ENCODE results near the gene PHF14. TPM values are rescaled to one million over a fixed set of nuclear protein-coding genes. Genes with fewer than 3 reads are reported as not detected.
A peak's percentile ranks its signal among the peaks of the same experiment; 100 is the strongest.
"Not testable (repeated sequence)": the region's sequence is repeated elsewhere in the genome, so short reads cannot be mapped to it uniquely, and the experiment has no call there.

Gene PHF14
- total RNA-seq, 2 experiments from 2014 or later: 26.9 to 29.1 TPM

GRCh38 chr7:10952588-10952987, 21.1 kb upstream of the PHF14 start:
- no peaks in the 10 kb centered on the region for H3K4me1 Mint-ChIP-seq
- no peaks in the 10 kb centered on the region for H3K36me3 Mint-ChIP-seq (ENCODE audit: low read depth)
- DNase-seq: no peak
- no peak overlapping the region for H3K4me3 Mint-ChIP-seq
- peaks cover 2% of the 10 kb centered on the region for H3K9me3 Mint-ChIP-seq
- ChIA-PET CTCF (no interaction called here), POLR2A (no interaction called here)
- peaks cover 7% of the 10 kb centered on the region for H3K27me3 Mint-ChIP-seq
- H3K27ac Mint-ChIP-seq: no peak overlapping the region

- H3K27ac Mint-ChIP-seq; H3K27me3 Mint-ChIP-seq; CTCF ChIA-PET; DNase-seq; H3K4me1 Mint-ChIP-seq; H3K9me3 Mint-ChIP-seq; POLR2A ChIA-PET; H3K4me3 Mint-ChIP-seq; H3K36me3 Mint-ChIP-seq (ENCODE audit: low read depth): not testable (repeated sequence)
Measured at GRCh38 chr7:10953078-10953750, 20.5 kb upstream of the PHF14 start.

DNA sequence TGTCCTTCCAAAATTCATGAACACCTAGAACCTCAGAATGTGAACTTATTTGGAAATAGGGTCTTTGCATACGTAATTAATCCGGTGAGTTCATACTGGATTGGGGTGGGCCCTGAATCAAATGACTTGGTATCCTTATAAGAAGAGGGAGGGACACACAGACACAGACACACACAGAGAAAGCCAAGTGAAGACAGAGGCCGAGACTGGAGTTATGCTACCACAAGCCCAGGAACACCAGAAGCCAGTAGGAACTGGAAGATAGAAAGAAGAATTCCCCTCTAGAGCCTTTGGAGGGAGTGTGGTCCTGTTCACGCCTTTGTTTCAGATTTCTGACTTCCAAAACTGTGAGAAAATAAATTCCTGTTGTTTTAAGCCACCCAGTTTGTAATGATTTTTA, 17.1 kb upstream of the PHF14 start:
- ChIA-PET CTCF (no interaction called here), POLR2A (no interaction called here)
- Mint-ChIP-seq H3K27me3 (peaks cover 11% of the 10 kb centered on the region), H3K27ac (no peak overlapping the region), H3K4me3 (no peak overlapping the region), H3K4me1 (no peaks in the 10 kb centered on the region), H3K9me3 (peaks cover 3% of the 10 kb centered on the region), H3K36me3 (ENCODE audit: low read depth) (no peaks in the 10 kb centered on the region)
- no peak for DNase-seq

- H3K36me3 Mint-ChIP-seq (ENCODE audit: low read depth); H3K27ac Mint-ChIP-seq; POLR2A ChIA-PET; H3K4me1 Mint-ChIP-seq; CTCF ChIA-PET; H3K9me3 Mint-ChIP-seq; H3K4me3 Mint-ChIP-seq; DNase-seq: not testable (repeated sequence)
- H3K27me3 Mint-ChIP-seq: peaks cover 26% of the 10 kb centered on the region
Measured at GRCh38 chr7:10960242-10960641, 13.4 kb upstream of the PHF14 start.

DNA sequence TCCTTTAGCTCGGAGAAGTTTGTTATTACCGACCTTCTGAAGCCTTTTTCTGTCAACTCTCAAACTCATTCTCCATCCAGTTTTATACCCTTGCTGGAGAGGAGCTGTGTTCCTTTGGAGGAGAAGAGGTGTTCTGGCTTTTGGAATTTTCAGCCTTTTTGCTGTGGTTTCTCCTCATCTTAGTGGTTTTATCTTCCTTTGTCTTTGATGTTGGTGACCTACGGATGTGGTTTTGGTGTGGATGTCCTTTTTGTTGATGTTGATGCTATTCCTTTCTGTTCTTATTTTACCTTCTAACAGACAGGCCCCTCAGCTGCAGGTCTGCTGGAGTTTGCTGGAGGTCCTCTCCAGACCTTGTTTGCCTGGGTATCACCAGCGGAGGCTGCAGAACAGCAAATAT, 8.7 kb upstream of the PHF14 start:
- H3K4me1 Mint-ChIP-seq; H3K36me3 Mint-ChIP-seq (ENCODE audit: low read depth); H3K4me3 Mint-ChIP-seq; H3K27ac Mint-ChIP-seq; DNase-seq; H3K9me3 Mint-ChIP-seq; POLR2A ChIA-PET: not testable (repeated sequence)
- CTCF ChIA-PET: interaction anchor here (1.0 kb wide), 1 partner anchor 247 kb away, joined by 3 read pairs; no protein-coding TSS in a partner anchor
- H3K27me3 Mint-ChIP-seq: peaks cover 23% of the 10 kb centered on the region

DNA sequence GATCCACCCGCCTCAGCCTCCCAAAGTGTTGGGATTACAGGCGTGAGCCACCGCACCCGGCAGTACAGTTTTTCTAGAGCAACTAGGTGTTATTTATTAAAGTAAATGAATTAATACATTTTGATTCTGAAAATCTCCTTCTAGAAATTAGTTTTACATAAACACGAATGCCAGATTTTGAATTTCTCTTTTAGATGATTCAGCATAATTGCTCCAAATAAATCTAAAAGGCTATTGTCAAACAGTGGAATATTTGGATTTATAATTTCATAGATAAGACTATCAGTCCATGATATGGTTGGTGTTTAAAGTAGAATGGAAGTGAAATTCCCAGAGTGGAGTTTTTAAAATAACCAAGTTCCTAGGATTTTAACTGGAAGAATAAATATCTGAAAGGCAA, 1.5 kb upstream of the PHF14 start:
- Mint-ChIP-seq H3K27me3 (peaks cover 6% of the 10 kb centered on the region), H3K9me3 (no peaks in the 10 kb centered on the region), H3K4me3 (no peak overlapping the region), H3K4me1 (peaks cover 42% of the 10 kb centered on the region), H3K36me3 (ENCODE audit: low read depth) (peaks cover 25% of the 10 kb centered on the region), H3K27ac (no peak overlapping the region)
- ChIA-PET POLR2A (no interaction called here), CTCF (no interaction called here)
- DNase-seq: no peak

- no peaks in the 10 kb centered on the region for H3K27me3 Mint-ChIP-seq
- peaks cover 34% of the 10 kb centered on the region for H3K36me3 Mint-ChIP-seq (ENCODE audit: low read depth)
- H3K27ac Mint-ChIP-seq: peak overlapping the region; percentile 83
- CTCF ChIA-PET: interaction anchor here (2.0 kb wide), 1 partner anchor 34 kb away, joined by 7 read pairs; a partner anchor contains a TSS
- DNase-seq: peak; percentile 27
- H3K9me3 Mint-ChIP-seq: no peaks in the 10 kb centered on the region
- POLR2A ChIA-PET: interaction anchor here (0.7 to 5.4 kb wide), 5 partner anchors 11 to 64 kb away, joined by 3 to 74 read pairs (median 4); a partner anchor contains a TSS
- H3K4me3 Mint-ChIP-seq: peak overlapping the region; percentile 85
- peaks cover 47% of the 10 kb centered on the region for H3K4me1 Mint-ChIP-seq
Measured at GRCh38 chr7:10973942-10974911, 555 bp downstream of the PHF14 start.

DNA sequence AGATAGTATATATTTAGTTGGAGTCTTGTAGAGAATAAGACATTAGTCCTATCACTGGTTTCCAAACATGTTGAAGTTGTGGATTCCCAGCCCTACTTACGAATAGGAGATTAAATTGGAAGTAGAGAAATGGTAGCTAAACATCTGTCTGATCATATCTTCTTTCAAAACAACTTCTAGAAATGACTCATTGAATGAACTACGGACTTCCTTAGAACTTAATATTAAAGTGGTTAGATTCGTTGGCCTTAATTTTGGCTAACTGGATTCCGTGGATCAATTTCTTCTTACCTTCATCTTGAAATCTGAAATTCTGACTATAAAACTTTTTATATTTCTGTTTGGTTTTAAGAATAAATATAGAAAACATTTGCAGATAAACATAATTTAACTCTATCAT, 3.4 kb downstream of the PHF14 start:
- H3K27me3 Mint-ChIP-seq: no peaks in the 10 kb centered on the region
- no peak overlapping the region for H3K27ac Mint-ChIP-seq
- H3K4me1 Mint-ChIP-seq: peaks cover 49% of the 10 kb centered on the region
- no peak for DNase-seq
- no peaks in the 10 kb centered on the region for H3K9me3 Mint-ChIP-seq
- H3K4me3 Mint-ChIP-seq: no peak overlapping the region
- ChIA-PET POLR2A (interaction anchor here (0.7 to 5.4 kb wide), 2 partner anchors 29 to 38 kb away, joined by 3 to 74 read pairs; a partner anchor contains a TSS), CTCF (interaction anchor here (0.6 to 1.4 kb wide), 3 partner anchors 37 to 1108 kb away, joined by 3 to 5 read pairs (median 4); a partner anchor contains a TSS)
- H3K36me3 Mint-ChIP-seq (ENCODE audit: low read depth): peaks cover 45% of the 10 kb centered on the region

DNA sequence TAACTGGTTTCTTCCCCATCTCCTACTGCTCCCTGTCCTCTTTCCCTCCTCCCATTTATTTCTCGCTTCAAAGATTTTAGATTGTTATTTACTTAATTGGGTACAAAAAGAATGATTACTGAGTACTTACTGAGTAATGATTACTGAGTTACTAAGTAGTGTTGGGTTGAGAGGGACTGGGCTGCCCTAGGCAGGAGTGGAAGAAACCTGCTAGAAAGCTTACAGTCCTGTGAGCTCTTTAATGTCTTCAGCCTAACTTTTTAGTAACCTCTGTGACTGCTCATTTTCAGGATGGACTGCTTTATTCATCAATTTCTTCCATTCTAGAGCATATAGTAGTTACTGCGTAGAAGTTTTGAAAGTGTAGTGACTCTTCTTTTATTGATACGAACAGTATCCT, 7.6 kb downstream of the PHF14 start:
- CTCF ChIA-PET: interaction anchor here (1.4 kb wide), 1 partner anchor 231 kb away, joined by 3 read pairs; no protein-coding TSS in a partner anchor

GRCh38 chr7:10990748-10991147, 17.1 kb downstream of the PHF14 start:
- POLR2A ChIA-PET, DNase-seq, H3K4me1 Mint-ChIP-seq, H3K27ac Mint-ChIP-seq, CTCF ChIA-PET, H3K4me3 Mint-ChIP-seq, H3K27me3 Mint-ChIP-seq: not testable (repeated sequence)
- H3K9me3 Mint-ChIP-seq: peaks cover 12% of the 10 kb centered on the region
- H3K36me3 Mint-ChIP-seq (ENCODE audit: low read depth): peaks cover 41% of the 10 kb centered on the region

More for the DNA sequence above, 7.6 kb downstream of the PHF14 start:
- no peak for DNase-seq
- peaks cover 17% of the 10 kb centered on the region for H3K4me1 Mint-ChIP-seq
- POLR2A ChIA-PET: no interaction called here
- no peaks in the 10 kb centered on the region for H3K27me3 Mint-ChIP-seq
- H3K36me3 Mint-ChIP-seq (ENCODE audit: low read depth): peaks cover 45% of the 10 kb centered on the region
- H3K9me3 Mint-ChIP-seq: no peaks in the 10 kb centered on the region
- H3K27ac Mint-ChIP-seq: no peak overlapping the region
- no peak overlapping the region for H3K4me3 Mint-ChIP-seq

DNA sequence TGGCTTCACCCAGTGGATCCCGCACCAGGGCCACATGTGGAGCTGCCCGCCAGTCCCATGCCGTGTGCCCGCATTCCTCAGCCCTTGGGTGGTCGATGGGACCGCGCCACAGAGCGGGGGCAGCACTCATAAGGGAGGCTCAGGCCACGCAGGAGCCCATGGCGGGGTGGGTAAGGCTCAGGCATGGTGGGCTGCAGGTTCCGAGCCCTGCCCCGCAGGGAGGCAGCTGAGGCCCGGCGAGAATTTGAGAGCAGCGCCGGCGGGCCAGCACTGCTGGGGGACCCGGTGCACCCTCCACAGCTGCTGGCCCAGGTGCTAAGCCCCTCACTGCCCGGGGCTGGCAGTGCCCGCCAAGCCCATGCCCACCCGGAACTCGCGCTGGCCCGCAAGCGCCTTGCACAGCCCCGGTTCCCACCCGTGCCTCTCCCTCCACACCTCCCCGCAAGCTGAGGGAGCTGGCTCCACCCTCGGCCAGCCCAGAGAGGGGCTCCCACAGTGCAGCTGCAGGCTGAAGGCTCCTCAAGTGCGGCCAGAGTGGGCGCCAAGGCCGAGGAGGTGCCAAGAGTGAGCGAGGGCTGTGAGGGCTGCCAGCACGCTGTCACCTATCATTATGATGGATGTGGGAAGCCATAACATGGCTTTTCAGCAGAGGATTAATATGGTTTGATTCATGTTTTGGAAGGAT, 22.0 kb downstream of the PHF14 start:
- POLR2A ChIA-PET, H3K27me3 Mint-ChIP-seq, H3K4me3 Mint-ChIP-seq, H3K4me1 Mint-ChIP-seq, DNase-seq, H3K27ac Mint-ChIP-seq, CTCF ChIA-PET: not testable (repeated sequence)
- Mint-ChIP-seq H3K9me3 (peaks cover 12% of the 10 kb centered on the region), H3K36me3 (ENCODE audit: low read depth) (peaks cover 46% of the 10 kb centered on the region)

GRCh38 chr7:10998996-10999757, 25.5 kb downstream of the PHF14 start:
- H3K4me3 Mint-ChIP-seq: no peak overlapping the region
- CTCF ChIA-PET: no interaction called here
- H3K4me1 Mint-ChIP-seq: peaks cover 7% of the 10 kb centered on the region
- POLR2A ChIA-PET: no interaction called here
- DNase-seq: no peak
- H3K36me3 Mint-ChIP-seq (ENCODE audit: low read depth): peaks cover 38% of the 10 kb centered on the region
- H3K27me3 Mint-ChIP-seq: no peaks in the 10 kb centered on the region
- H3K9me3 Mint-ChIP-seq: peaks cover 7% of the 10 kb centered on the region
- no peak overlapping the region for H3K27ac Mint-ChIP-seq

All from activated CD4-positive, alpha-beta memory T cell treated with anti-CD3 and anti-CD28 coated beads, Interleukin-2, amount 10 ng/mL, durations not matched to agents 7 days and 5 days (primary cell).